Measurements from ENCODE around the gene GPR78. TPM values are rescaled to one million over a fixed set of nuclear protein-coding genes. Genes with fewer than 3 reads are reported as not detected.
"Not testable (repeated sequence)": the region's sequence is repeated elsewhere in the genome, so short reads cannot be mapped to it uniquely, and the experiment has no call there.

The GPR78 gene
- total RNA-seq, 2 experiments from 2014 or later = not detected

DNA sequence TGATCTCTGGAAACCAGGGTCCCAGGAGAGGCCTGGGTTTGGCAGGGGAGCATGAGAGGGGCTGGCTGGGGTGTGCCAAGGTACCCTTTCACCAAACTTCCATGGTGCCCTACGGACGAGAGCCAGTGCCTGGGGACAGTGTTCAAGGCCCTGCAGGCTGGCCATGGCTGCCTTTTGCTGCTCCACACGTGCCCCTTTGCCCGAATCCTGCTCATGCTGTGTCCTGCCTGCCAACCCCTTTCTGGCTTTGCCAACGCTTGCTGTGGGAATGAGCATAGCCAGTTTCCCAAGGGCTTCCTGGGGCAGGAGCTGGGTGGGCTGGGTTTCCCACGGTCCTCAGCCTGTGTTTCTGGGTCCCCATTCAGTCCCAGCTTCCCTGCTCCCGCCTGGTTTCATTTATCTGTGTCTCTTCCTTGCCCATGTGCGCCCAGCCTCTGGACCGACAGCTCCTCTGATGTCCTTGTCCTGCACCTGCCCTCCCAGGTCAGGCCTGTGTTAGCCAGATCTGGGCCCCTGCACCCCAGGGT is 29.7 kb downstream of the GPR78 start:
- ChIA-PET CTCF (no interaction called here), POLR2A (no interaction called here)

DNA sequence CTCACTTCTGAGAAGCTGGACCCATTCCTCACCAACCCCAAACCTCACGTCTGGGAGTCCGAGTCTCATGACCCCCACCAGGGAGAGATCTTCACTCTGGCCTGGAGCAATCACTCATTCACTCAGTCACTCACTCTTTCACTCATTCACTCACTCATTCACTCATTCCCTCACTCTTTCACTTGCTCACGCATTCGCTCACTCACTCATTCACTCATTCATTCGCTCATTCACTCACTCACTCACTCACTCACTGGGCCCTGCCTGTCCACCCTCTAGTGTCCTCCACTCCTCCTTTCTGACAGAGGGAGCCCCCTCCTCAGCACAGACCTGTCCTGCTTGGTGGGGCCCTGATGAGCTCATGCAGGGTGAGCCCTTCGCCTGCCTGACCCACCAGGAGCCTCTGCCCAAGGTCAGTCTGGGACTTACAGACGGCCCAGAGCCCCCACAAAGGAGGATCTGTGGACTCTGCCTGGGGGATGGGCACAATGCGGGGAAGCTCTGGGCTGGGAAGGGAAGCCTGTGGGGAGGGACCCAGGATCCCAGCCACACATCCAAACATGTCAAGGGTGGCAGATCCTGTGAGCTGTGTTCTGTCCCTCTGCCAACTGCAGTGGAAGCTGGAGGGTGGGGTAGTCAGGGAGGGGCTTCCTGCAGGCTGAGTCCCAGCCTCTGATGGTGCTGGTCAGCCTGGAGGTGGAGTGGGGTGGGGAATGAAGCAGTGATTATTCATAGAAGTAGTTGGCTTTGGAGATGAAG is 30.8 kb downstream of the GPR78 start:
- CTCF ChIA-PET = no interaction called here
- POLR2A ChIA-PET = no interaction called here

- ChIA-PET CTCF (no interaction called here), POLR2A (no interaction called here)
These were observed 32.5 kb downstream of the GPR78 start for GRCh38 chr4:8612646-8613045.

- ChIA-PET CTCF (interaction anchor here (1.0 kb wide), 1 partner anchor 305 kb away, joined by 3 read pairs; no protein-coding TSS in a partner anchor), POLR2A (no interaction called here)
These were observed 33.5 kb downstream of the GPR78 start for GRCh38 chr4:8613421-8614364.

- ChIA-PET CTCF (interaction anchor here (1.0 kb wide), 1 partner anchor 304 kb away, joined by 3 read pairs; no protein-coding TSS in a partner anchor), POLR2A (no interaction called here)
These were observed 34.4 kb downstream of the GPR78 start for GRCh38 chr4:8614365-8615193.

GRCh38 chr4:8615366-8615765 is 35.2 kb downstream of the GPR78 start:
- ChIA-PET POLR2A (no interaction called here), CTCF (no interaction called here)

DNA sequence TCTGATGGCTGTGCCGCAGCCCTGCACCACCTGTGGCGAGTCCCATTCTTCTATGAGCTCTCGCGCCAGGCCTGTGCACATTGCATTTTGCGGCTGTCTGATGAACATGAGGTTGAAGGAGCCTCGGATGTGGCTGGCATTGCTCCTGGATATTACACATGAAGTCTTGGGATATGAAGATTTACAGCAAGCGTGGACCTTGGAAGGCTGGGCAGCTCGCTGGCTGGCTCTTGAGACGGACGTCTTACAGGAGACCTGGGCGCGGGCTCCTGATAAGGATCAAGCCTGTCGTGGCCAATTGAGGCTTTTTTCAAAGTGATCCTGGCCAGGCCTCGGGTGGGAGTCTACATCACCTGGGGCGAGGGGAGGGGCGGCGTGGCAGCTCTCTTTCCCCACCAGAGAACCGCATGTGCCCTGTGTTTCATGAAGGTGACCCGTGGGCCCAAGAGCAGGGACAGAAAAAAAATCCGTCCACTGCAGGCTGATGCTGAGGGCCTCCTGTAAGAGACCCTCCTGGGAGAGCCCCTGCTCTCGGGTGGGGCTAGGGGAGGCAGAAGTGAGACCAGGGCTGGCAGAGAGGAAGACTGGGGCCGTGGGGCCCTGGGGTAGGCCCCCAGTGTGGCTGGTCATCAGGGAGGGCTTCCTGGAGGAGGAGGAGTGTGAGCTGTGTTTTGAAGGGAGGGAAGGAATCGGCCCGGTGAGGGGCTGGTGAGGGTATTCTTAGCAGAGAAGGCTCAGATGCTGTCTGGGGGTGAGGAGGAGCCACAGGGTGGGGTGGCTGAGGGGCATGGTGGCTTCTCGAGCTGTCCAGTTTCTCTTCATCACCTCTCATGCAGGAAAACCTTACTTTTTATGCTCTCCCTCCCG is 36.0 kb downstream of the GPR78 start:
- CTCF ChIA-PET = interaction anchor here (1.3 kb wide), 1 partner anchor 9 kb away, joined by 4 read pairs; no protein-coding TSS in a partner anchor
- POLR2A ChIA-PET = no interaction called here

GRCh38 chr4:8616831-8617230 is 36.6 kb downstream of the GPR78 start:
- CTCF ChIA-PET = interaction anchor here (1.3 kb wide), 1 partner anchor 10 kb away, joined by 4 read pairs; no protein-coding TSS in a partner anchor
- POLR2A ChIA-PET = no interaction called here

- ChIA-PET POLR2A (no interaction called here), CTCF (no interaction called here)
These were observed 37.4 kb downstream of the GPR78 start for GRCh38 chr4:8617486-8618040.

GRCh38 chr4:8618421-8618820 is 38.2 kb downstream of the GPR78 start:
- ChIA-PET CTCF (no interaction called here), POLR2A (no interaction called here)

DNA sequence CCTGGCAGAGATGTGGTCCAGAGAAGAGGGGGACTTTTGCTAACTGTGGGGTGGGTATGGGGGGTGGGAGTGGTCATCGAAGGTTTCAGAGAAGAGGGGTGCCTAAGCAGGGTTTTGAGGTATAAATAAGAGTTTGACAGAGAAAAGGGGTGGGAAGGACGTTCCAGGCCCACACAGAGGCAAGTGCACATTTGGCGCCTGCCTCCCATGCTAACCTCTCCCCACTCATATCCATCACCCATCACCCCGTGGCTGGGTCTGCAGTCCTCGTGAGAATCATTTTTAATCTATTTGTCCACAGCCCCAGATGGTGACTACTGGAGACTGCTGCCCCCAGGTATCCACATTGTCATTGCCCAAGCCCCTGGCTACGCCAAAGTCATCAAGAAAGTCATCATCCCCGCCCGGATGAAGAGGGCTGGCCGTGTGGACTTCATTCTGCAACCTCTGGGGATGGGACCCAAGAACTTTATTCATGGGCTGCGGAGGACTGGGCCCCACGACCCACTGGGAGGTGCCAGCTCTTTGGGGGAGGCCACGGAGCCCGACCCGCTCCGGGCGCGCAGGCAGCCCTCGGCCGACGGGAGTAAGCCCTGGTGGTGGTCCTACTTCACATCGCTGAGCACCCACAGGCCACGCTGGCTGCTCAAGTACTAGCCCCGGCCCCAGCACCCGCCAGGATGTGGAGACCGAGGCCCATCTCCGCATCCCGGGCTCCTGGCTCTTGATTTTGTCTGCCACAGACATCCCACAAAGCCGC is 38.9 kb downstream of the GPR78 start:
- CTCF ChIA-PET = no interaction called here
- POLR2A ChIA-PET = no interaction called here

- CTCF ChIA-PET, POLR2A ChIA-PET: not testable (repeated sequence)
These were observed 40.9 kb downstream of the GPR78 start for GRCh38 chr4:8621135-8621534.

GRCh38 chr4:8624601-8625272 is 44.5 kb downstream of the GPR78 start:
- CTCF ChIA-PET, POLR2A ChIA-PET: not testable (repeated sequence)

GRCh38 chr4:8630240-8630905 is 50.2 kb downstream of the GPR78 start:
- CTCF ChIA-PET, POLR2A ChIA-PET: not testable (repeated sequence)

GRCh38 chr4:8631896-8632295 is 51.7 kb downstream of the GPR78 start:
- CTCF ChIA-PET, POLR2A ChIA-PET: not testable (repeated sequence)

- POLR2A ChIA-PET, CTCF ChIA-PET: not testable (repeated sequence)
These were observed 54.6 kb downstream of the GPR78 start for GRCh38 chr4:8634773-8635172.

All from activated CD8-positive, alpha-beta memory T cell treated with anti-CD3 and anti-CD28 coated beads for 36 hours (primary cell).